Measurements from ENCODE around the gene TPPP3. TPM values are rescaled to one million over a fixed set of nuclear protein-coding genes. Genes with fewer than 3 reads are reported as not detected.

The TPPP3 gene
- total RNA-seq, 1 experiment from 2014 or later, result 0.28 TPM

GRCh38 chr16:67392301-67393059 lies 818 bp downstream of the TPPP3 start:
- no peak overlapping the region for H3K27ac ChIP-seq (ENCODE audit: low read depth, low read length, poor library complexity, severe bottlenecking)
- POLR2A ChIA-PET (ENCODE audit: low non-redundant PET), result interaction anchor here (0.6 kb wide), 1 partner anchor 27 kb away, joined by 12 read pairs; no protein-coding TSS in a partner anchor
- H3K4me1 ChIP-seq (ENCODE audit: insufficient read depth, low read length, poor library complexity, severe bottlenecking), result peaks cover 14% of the 10 kb centered on the region

GRCh38 chr16:67391424-67392300 lies 1.6 kb downstream of the TPPP3 start:
- Histone ChIP-seq H3K36me3 (ENCODE audit: insufficient read depth, low read length, poor library complexity, severe bottlenecking) (no peaks in the 10 kb centered on the region), H3K27me3 (replicated peaks; ENCODE audit: insufficient read depth, low read depth, low read length, poor library complexity) (peaks cover 8% of the 10 kb centered on the region), H3K27ac (ENCODE audit: low read depth, low read length, poor library complexity, severe bottlenecking) (no peak overlapping the region), H3K4me3 (ENCODE audit: low read depth, low read length, poor library complexity, severe bottlenecking) (no peak overlapping the region), H3K4me1 (ENCODE audit: insufficient read depth, low read length, poor library complexity, severe bottlenecking) (peaks cover 13% of the 10 kb centered on the region), H3K9me3 (ENCODE audit: low read depth, low read length, poor library complexity, severe bottlenecking) (no peaks in the 10 kb centered on the region)
- no peak for DNase-seq (ENCODE audit: low spot score)
- TF ChIP-seq EZH2 (IDR thresholded peaks at IDR 0.05; ENCODE audit: borderline replicate concordance, low read depth, low read length, poor library complexity, severe bottlenecking) (no peak), CTCF (conservative IDR thresholded peaks at IDR 0.05; ENCODE audit: low read depth, low read length) (no peak)
- POLR2A ChIA-PET (ENCODE audit: low non-redundant PET), result no interaction called here
- CTCF ChIA-PET, result no interaction called here
- intact Hi-C loops (cut with micrococcal nuclease; ENCODE audit: unreplicated experiment), result no loop called here
- BruUV-seq (replicated peaks), result no TSS peak

More at GRCh38 chr16:67392301-67393059, 818 bp downstream of the TPPP3 start:
- CTCF ChIA-PET, result interaction anchor here (0.6 to 0.7 kb wide), 3 partner anchors 35 to 241 kb away, joined by 3 read pairs; partner anchors contain the start of gene B3GNT9
- Histone ChIP-seq H3K4me3 (ENCODE audit: low read depth, low read length, poor library complexity, severe bottlenecking) (peak overlapping the region; percentile 31), H3K27me3 (replicated peaks; ENCODE audit: insufficient read depth, low read depth, low read length, poor library complexity) (peaks cover 8% of the 10 kb centered on the region), H3K9me3 (ENCODE audit: low read depth, low read length, poor library complexity, severe bottlenecking) (no peaks in the 10 kb centered on the region), H3K36me3 (ENCODE audit: insufficient read depth, low read length, poor library complexity, severe bottlenecking) (no peaks in the 10 kb centered on the region)
- TF ChIP-seq CTCF (conservative IDR thresholded peaks at IDR 0.05; ENCODE audit: low read depth, low read length) (no peak), EZH2 (IDR thresholded peaks at IDR 0.05; ENCODE audit: borderline replicate concordance, low read depth, low read length, poor library complexity, severe bottlenecking) (no peak)
- intact Hi-C loops (cut with micrococcal nuclease; ENCODE audit: unreplicated experiment), result no loop called here
- no TSS peak for BruUV-seq (replicated peaks)
- DNase-seq (ENCODE audit: low spot score), result no peak

- no TSS peak for BruUV-seq (replicated peaks)
- DNase-seq (ENCODE audit: low spot score), result no peak
- ChIA-PET CTCF (no interaction called here), POLR2A (ENCODE audit: low non-redundant PET) (no interaction called here)
- TF ChIP-seq CTCF (conservative IDR thresholded peaks at IDR 0.05; ENCODE audit: low read depth, low read length) (no peak), EZH2 (IDR thresholded peaks at IDR 0.05; ENCODE audit: borderline replicate concordance, low read depth, low read length, poor library complexity, severe bottlenecking) (no peak)
- intact Hi-C loops (cut with micrococcal nuclease; ENCODE audit: unreplicated experiment), result no loop called here
- Histone ChIP-seq H3K27me3 (replicated peaks; ENCODE audit: insufficient read depth, low read depth, low read length, poor library complexity) (peaks cover 8% of the 10 kb centered on the region), H3K36me3 (ENCODE audit: insufficient read depth, low read length, poor library complexity, severe bottlenecking) (no peaks in the 10 kb centered on the region), H3K4me3 (ENCODE audit: low read depth, low read length, poor library complexity, severe bottlenecking) (no peak overlapping the region), H3K9me3 (ENCODE audit: low read depth, low read length, poor library complexity, severe bottlenecking) (no peaks in the 10 kb centered on the region), H3K4me1 (ENCODE audit: insufficient read depth, low read length, poor library complexity, severe bottlenecking) (peaks cover 9% of the 10 kb centered on the region), H3K27ac (ENCODE audit: low read depth, low read length, poor library complexity, severe bottlenecking) (no peak overlapping the region)
Observed at GRCh38 chr16:67390816-67391423, 2.4 kb downstream of the TPPP3 start.
